ENCODE data around the gene TTC33. TPM values are rescaled to one million over a fixed set of nuclear protein-coding genes. Genes with fewer than 3 reads are reported as not detected.

Gene TTC33
- total and polyA plus RNA-seq, 2 donors (not counting 1 experiment from before 2014, with no cell fraction given) = 2.1 to 15.8 TPM

DNA sequence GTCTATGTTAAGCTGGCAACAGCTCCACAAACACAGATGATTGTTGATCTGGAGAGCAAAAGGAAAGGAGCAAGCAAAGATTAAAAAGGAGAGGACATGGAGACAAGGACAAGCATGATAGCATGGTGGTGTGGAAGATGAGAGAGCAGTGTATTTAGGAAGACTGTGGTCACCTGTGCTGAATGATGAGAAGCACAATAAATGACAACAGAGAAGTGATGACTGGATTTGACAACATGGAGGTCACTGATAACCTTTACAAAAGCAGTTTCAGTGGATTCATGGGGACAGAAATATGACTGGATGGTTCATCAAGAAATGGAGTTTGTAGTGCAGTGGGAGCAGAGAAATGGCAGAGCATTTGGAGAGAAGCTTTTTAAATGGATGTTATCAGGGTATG lies 20.2 kb downstream of the TTC33 start:
- H3K4me2 ChIP-seq (replicated peaks; ENCODE audit: low read depth, low read length, poor library complexity, severe bottlenecking) = no peak overlapping the region
- H3K9me3 ChIP-seq (ENCODE audit: control extremely low read depth in 1 of 3, control insufficient read depth in 2 of 3, insufficient read depth in 1 of 3, low read length in 2 of 3) = peaks cover 0 to 3% (median 0%) of the 10 kb centered on the region in 3 donors
- DNase-seq = no peak
- H3K36me3 ChIP-seq (replicated peaks in 1 of 2; ENCODE audit: control extremely low read depth in 1 of 2, control insufficient read depth in 1 of 2, extremely low read depth in 1 of 2, insufficient read depth in 2 of 2, low read length in 1 of 2) = peaks cover 0 to 17% of the 10 kb centered on the region in 2 experiments
- H3K4me1 ChIP-seq (ENCODE audit: control insufficient read depth in 2 of 2, insufficient read depth in 2 of 2, low read length in 2 of 2) = no peaks in the 10 kb centered on the region
- TF ChIP-seq, protein P1, sequence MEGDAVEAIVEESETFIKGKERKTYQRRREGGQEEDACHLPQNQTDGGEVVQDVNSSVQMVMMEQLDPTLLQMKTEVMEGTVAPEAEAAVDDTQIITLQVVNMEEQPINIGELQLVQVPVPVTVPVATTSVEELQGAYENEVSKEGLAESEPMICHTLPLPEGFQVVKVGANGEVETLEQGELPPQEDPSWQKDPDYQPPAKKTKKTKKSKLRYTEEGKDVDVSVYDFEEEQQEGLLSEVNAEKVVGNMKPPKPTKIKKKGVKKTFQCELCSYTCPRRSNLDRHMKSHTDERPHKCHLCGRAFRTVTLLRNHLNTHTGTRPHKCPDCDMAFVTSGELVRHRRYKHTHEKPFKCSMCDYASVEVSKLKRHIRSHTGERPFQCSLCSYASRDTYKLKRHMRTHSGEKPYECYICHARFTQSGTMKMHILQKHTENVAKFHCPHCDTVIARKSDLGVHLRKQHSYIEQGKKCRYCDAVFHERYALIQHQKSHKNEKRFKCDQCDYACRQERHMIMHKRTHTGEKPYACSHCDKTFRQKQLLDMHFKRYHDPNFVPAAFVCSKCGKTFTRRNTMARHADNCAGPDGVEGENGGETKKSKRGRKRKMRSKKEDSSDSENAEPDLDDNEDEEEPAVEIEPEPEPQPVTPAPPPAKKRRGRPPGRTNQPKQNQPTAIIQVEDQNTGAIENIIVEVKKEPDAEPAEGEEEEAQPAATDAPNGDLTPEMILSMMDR (IDR thresholded peaks at IDR 0.05) = no peak
- no peak for TF ChIP-seq EZH2 (IDR thresholded peaks at IDR 0.05; ENCODE audit: borderline replicate concordance, insufficient read depth, low read depth, low read length, poor library complexity, severe bottlenecking)
- Mint-ChIP-seq H3K4me1 (peaks cover 4% of the 10 kb centered on the region), H3K9me3 (ENCODE audit: insufficient read depth) (peaks cover 3% of the 10 kb centered on the region), H3K4me3 (no peak overlapping the region), H3K27me3 (no peaks in the 10 kb centered on the region), H3K27ac (no peak overlapping the region)
- no peak overlapping the region for H3K4me3 ChIP-seq (ENCODE audit: control extremely low read depth in 1 of 5, extremely low read depth in 1 of 5, insufficient read depth in 1 of 5, low read depth in 2 of 5, low read length in 4 of 5)
- H4K20me1 ChIP-seq (ENCODE audit: control insufficient read depth, insufficient read depth, low read length, poor library complexity, severe bottlenecking) = no peaks in the 10 kb centered on the region
- ATAC-seq (ENCODE audit: low read depth) = no peak
- ChIA-PET CTCF (interaction anchor here (1.0 to 6.6 kb wide), 8 partner anchors 8 to 1157 kb away, joined by 4 to 54 read pairs (median 5); partner anchors contain the start of gene PTGER4), POLR2A (no interaction called here)
- H3K79me2 ChIP-seq (ENCODE audit: control insufficient read depth, insufficient read depth, low read length) = peaks cover 23% of the 10 kb centered on the region
- intact Hi-C loops (cut with micrococcal nuclease) = loop anchor here (1.0 kb wide), 4 partner anchors 47 to 1156 kb away; no protein-coding TSS in a partner anchor
- H3K27ac ChIP-seq (ENCODE audit: low read length in 2 of 2) = no peak overlapping the region
- no peak overlapping the region for H3K9ac ChIP-seq (ENCODE audit: low read length)
- no peaks in the 10 kb centered on the region for H3K27me3 ChIP-seq (replicated peaks in 1 of 4; ENCODE audit: control extremely low read depth in 1 of 4, control insufficient read depth in 3 of 4, insufficient read depth in 4 of 4, low read length in 3 of 4)
- H2AFZ ChIP-seq (ENCODE audit: insufficient read depth, low read depth, low read length, poor library complexity, severe bottlenecking) = no peak overlapping the region

DNA sequence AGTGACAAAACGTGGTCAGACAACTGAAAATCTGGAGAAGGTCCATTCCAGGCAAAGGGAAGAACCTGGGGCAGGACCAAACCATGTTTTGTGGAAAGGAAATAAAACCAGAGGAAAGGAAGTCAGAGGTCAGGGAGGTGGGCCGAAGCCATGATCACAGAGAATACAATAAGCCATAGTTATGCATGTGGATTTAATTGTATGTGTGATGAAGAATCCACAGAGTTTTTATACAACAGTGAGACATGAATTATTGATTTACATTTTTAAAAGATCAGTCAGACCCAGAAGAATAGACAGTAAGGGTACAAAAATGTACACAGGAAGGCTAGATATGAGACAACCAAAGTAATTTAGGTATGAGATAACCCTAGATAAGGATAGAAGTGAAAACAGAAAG lies 20.8 kb downstream of the TTC33 start:
- CTCF ChIA-PET = interaction anchor here (0.9 to 6.6 kb wide), 7 partner anchors 49 to 1021 kb away, joined by 4 to 54 read pairs (median 5); partner anchors contain the start of gene PTGER4
- Mint-ChIP-seq H3K9me3 (ENCODE audit: insufficient read depth) (no peaks in the 10 kb centered on the region), H3K27me3 (no peaks in the 10 kb centered on the region), H3K4me1 (peaks cover 4% of the 10 kb centered on the region), H3K4me3 (no peak overlapping the region), H3K27ac (no peak overlapping the region)
- Histone ChIP-seq H4K20me1 (ENCODE audit: control insufficient read depth, insufficient read depth, low read length, poor library complexity, severe bottlenecking) (no peaks in the 10 kb centered on the region), H3K4me2 (replicated peaks; ENCODE audit: low read depth, low read length, poor library complexity, severe bottlenecking) (no peak overlapping the region), H2AFZ (ENCODE audit: insufficient read depth, low read depth, low read length, poor library complexity, severe bottlenecking) (no peak overlapping the region), H3K27me3 (replicated peaks in 1 of 4; ENCODE audit: control extremely low read depth in 1 of 4, control insufficient read depth in 3 of 4, insufficient read depth in 4 of 4, low read length in 3 of 4) (no peaks in the 10 kb centered on the region), H3K4me1 (ENCODE audit: control insufficient read depth in 2 of 2, insufficient read depth in 2 of 2, low read length in 2 of 2) (no peaks in the 10 kb centered on the region), H3K79me2 (ENCODE audit: control insufficient read depth, insufficient read depth, low read length) (peaks cover 23% of the 10 kb centered on the region), H3K9me3 (ENCODE audit: control extremely low read depth in 1 of 3, control insufficient read depth in 2 of 3, insufficient read depth in 1 of 3, low read length in 2 of 3) (no peaks in the 10 kb centered on the region), H3K4me3 (ENCODE audit: control extremely low read depth in 1 of 5, extremely low read depth in 1 of 5, insufficient read depth in 1 of 5, low read depth in 2 of 5, low read length in 4 of 5) (no peak overlapping the region), H3K9ac (ENCODE audit: low read length) (no peak overlapping the region), H3K36me3 (replicated peaks in 1 of 2; ENCODE audit: control extremely low read depth in 1 of 2, control insufficient read depth in 1 of 2, extremely low read depth in 1 of 2, insufficient read depth in 2 of 2, low read length in 1 of 2) (peaks cover 0 to 16% of the 10 kb centered on the region in 2 experiments), H3K27ac (ENCODE audit: low read length in 2 of 2) (no peak overlapping the region)
- POLR2A ChIA-PET = no interaction called here
- no peak for ATAC-seq (ENCODE audit: low read depth)
- TF ChIP-seq, protein P1 (IDR thresholded peaks at IDR 0.05) = no peak
- TF ChIP-seq EZH2 (IDR thresholded peaks at IDR 0.05; ENCODE audit: borderline replicate concordance, insufficient read depth, low read depth, low read length, poor library complexity, severe bottlenecking) = no peak
- intact Hi-C loops (cut with micrococcal nuclease) = no loop called here
- WGBS (ENCODE audit: insufficient coverage) = 74% methylated on average over 2 of the region's 2 CpGs
- no peak for DNase-seq
